ENCODE results near the gene FAM210B.

GRCh38 chr20:56316483-56316882 lies 42.3 kb upstream of the FAM210B start:
- no peak for TF ChIP-seq POLR2A (IDR thresholded peaks at IDR 0.05; ENCODE audit: low read depth, low read length)
- no peak for TF ChIP-seq POLR2AphosphoS5 (IDR thresholded peaks at IDR 0.05; ENCODE audit: low read depth, low read length)
- no peak for TF ChIP-seq POU2F2 (IDR thresholded peaks at IDR 0.05; ENCODE audit: low read depth, low read length)
